SK-N-SH treated with all-trans-retinoic acid at 6 μM for 48 hours (cell line): ENCODE data around the gene CHST11.

ENCODE experiments used
- ISL1 ChIP-seq: fragments of 250-450 bp; sonication (Bioruptor Pico); IDR thresholded peaks from 2 replicates; pipeline ENCODE4 v2.1.2; 2022; ENCODE audit warnings: mild to moderate bottlenecking, moderate library complexity
- OSR1 ChIP-seq: fragments of 250-450 bp; sonication (Bioruptor Pico); IDR thresholded peaks from 2 replicates; pipeline ENCODE4 v1.8.0; 2022; ENCODE audit warnings: moderate library complexity, mild to moderate bottlenecking, inconsistent platforms
- RARB ChIP-seq: fragments of 250-450 bp; sonication (Bioruptor Pico); IDR thresholded peaks from 2 replicates; pipeline ENCODE4 v1.8.0; 2021; ENCODE audit warnings: mild to moderate bottlenecking, moderate library complexity
- ZC3H10 ChIP-seq: fragments of 250-450 bp; sonication (Bioruptor Pico); IDR thresholded peaks from 2 replicates; pipeline ENCODE4 v1.5.1; 2021; ENCODE audit warnings: mild to moderate bottlenecking, moderate library complexity
- ZFP3 ChIP-seq: fragments of 250-450 bp; sonication (Bioruptor Pico); IDR thresholded peaks from 2 replicates; pipeline ENCODE4 v1.5.0; 2020; ENCODE audit warnings: mild to moderate bottlenecking, moderate library complexity
- ZFP30 ChIP-seq: fragments of 450-650 bp; formaldehyde crosslinking; IDR thresholded peaks from 2 replicates; pipeline ENCODE4 v1.5.0; 2022; ENCODE audit warnings: mild to moderate bottlenecking, moderate library complexity
- ZNF565 ChIP-seq: fragments of 450-650 bp; formaldehyde crosslinking; conservative IDR thresholded peaks from 2 replicates; pipeline ENCODE4 v1.5.0; 2020; ENCODE audit warnings: low read depth, mild to moderate bottlenecking, moderate library complexity
- TF ChIP-seq, protein P1 (sequence below): fragments of 250-450 bp; sonication (Bioruptor Pico); IDR thresholded peaks from 2 replicates; pipeline ENCODE4 v1.8.0; 2020; ENCODE audit warnings: mild to moderate bottlenecking, moderate library complexity, borderline replicate concordance
- TF ChIP-seq, protein P2 (sequence below): fragments of 250-450 bp; sonication (Bioruptor Pico); IDR thresholded peaks from 2 replicates; pipeline ENCODE4 v1.5.0; 2020; ENCODE audit warnings: mild to moderate bottlenecking, moderate library complexity
- TF ChIP-seq, protein P3 (sequence below): fragments of 250-450 bp; sonication (Bioruptor Pico); IDR thresholded peaks from 2 replicates; pipeline ENCODE4 v1.5.1; 2020; ENCODE audit warnings: low read depth, mild to moderate bottlenecking, moderate library complexity

DNA sequence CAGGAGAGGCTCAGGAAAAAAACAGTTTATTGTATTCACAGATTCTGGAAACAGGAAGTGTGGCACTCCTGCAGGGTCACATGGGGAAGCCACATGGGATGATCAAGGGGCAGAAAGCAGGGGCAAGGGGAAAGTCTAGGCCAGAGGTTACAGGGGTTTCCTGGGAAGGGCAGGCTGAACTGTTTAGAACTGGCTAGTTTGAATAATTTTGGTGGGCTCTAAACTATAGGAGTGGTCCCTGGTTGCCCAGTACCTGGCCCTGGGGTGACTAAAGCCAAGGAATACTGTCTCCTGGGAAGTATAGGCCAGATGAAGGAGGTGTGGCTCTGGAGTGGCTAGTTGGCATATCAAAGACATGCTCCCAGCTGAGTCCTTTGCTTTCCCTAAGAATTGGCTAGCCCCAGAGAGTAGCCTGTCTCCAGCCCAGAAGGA is 332.1 kb downstream of the CHST11 start:
- TF ChIP-seq, protein P1, sequence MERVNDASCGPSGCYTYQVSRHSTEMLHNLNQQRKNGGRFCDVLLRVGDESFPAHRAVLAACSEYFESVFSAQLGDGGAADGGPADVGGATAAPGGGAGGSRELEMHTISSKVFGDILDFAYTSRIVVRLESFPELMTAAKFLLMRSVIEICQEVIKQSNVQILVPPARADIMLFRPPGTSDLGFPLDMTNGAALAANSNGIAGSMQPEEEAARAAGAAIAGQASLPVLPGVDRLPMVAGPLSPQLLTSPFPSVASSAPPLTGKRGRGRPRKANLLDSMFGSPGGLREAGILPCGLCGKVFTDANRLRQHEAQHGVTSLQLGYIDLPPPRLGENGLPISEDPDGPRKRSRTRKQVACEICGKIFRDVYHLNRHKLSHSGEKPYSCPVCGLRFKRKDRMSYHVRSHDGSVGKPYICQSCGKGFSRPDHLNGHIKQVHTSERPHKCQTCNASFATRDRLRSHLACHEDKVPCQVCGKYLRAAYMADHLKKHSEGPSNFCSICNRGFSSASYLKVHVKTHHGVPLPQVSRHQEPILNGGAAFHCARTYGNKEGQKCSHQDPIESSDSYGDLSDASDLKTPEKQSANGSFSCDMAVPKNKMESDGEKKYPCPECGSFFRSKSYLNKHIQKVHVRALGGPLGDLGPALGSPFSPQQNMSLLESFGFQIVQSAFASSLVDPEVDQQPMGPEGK (CRISPR knock-in tag), result no peak
- TF ChIP-seq RARB (CRISPR knock-in tag) (no peak), ZFP3 (no peak), OSR1 (CRISPR knock-in tag) (no peak), ZFP30 (CRISPR knock-in tag) (no peak), ISL1 (CRISPR knock-in tag) (no peak), ZC3H10 (CRISPR knock-in tag) (no peak), ZNF565 (CRISPR knock-in tag) (no peak)
- TF ChIP-seq, protein P2, sequence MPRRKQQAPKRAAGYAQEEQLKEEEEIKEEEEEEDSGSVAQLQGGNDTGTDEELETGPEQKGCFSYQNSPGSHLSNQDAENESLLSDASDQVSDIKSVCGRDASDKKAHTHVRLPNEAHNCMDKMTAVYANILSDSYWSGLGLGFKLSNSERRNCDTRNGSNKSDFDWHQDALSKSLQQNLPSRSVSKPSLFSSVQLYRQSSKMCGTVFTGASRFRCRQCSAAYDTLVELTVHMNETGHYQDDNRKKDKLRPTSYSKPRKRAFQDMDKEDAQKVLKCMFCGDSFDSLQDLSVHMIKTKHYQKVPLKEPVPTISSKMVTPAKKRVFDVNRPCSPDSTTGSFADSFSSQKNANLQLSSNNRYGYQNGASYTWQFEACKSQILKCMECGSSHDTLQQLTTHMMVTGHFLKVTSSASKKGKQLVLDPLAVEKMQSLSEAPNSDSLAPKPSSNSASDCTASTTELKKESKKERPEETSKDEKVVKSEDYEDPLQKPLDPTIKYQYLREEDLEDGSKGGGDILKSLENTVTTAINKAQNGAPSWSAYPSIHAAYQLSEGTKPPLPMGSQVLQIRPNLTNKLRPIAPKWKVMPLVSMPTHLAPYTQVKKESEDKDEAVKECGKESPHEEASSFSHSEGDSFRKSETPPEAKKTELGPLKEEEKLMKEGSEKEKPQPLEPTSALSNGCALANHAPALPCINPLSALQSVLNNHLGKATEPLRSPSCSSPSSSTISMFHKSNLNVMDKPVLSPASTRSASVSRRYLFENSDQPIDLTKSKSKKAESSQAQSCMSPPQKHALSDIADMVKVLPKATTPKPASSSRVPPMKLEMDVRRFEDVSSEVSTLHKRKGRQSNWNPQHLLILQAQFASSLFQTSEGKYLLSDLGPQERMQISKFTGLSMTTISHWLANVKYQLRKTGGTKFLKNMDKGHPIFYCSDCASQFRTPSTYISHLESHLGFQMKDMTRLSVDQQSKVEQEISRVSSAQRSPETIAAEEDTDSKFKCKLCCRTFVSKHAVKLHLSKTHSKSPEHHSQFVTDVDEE (CRISPR knock-in tag), result no peak
- TF ChIP-seq, protein P3, sequence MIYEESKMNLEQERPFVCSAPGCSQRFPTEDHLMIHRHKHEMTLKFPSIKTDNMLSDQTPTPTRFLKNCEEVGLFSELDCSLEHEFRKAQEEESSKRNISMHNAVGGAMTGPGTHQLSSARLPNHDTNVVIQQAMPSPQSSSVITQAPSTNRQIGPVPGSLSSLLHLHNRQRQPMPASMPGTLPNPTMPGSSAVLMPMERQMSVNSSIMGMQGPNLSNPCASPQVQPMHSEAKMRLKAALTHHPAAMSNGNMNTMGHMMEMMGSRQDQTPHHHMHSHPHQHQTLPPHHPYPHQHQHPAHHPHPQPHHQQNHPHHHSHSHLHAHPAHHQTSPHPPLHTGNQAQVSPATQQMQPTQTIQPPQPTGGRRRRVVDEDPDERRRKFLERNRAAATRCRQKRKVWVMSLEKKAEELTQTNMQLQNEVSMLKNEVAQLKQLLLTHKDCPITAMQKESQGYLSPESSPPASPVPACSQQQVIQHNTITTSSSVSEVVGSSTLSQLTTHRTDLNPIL, result no peak
